GM19239 (cell line): Measurements from ENCODE around the gene FHDC1.
"Not testable (repeated sequence)": the region's sequence is repeated elsewhere in the genome, so short reads cannot be mapped to it uniquely, and the experiment has no call there.

Source experiments
- DNase-seq: peaks from one replicate; pipeline ENCODE4 v3.0.0; 2011; ENCODE audit warnings: low spot score; ENCODE audit not compliant: insufficient read length
- FAIRE-seq: peaks from 2 replicates; lab custom pipeline; 2011; peaks lifted over from hg19 to GRCh38; lab: Jason Lieb, UNC

The FHDC1 gene, protein sequence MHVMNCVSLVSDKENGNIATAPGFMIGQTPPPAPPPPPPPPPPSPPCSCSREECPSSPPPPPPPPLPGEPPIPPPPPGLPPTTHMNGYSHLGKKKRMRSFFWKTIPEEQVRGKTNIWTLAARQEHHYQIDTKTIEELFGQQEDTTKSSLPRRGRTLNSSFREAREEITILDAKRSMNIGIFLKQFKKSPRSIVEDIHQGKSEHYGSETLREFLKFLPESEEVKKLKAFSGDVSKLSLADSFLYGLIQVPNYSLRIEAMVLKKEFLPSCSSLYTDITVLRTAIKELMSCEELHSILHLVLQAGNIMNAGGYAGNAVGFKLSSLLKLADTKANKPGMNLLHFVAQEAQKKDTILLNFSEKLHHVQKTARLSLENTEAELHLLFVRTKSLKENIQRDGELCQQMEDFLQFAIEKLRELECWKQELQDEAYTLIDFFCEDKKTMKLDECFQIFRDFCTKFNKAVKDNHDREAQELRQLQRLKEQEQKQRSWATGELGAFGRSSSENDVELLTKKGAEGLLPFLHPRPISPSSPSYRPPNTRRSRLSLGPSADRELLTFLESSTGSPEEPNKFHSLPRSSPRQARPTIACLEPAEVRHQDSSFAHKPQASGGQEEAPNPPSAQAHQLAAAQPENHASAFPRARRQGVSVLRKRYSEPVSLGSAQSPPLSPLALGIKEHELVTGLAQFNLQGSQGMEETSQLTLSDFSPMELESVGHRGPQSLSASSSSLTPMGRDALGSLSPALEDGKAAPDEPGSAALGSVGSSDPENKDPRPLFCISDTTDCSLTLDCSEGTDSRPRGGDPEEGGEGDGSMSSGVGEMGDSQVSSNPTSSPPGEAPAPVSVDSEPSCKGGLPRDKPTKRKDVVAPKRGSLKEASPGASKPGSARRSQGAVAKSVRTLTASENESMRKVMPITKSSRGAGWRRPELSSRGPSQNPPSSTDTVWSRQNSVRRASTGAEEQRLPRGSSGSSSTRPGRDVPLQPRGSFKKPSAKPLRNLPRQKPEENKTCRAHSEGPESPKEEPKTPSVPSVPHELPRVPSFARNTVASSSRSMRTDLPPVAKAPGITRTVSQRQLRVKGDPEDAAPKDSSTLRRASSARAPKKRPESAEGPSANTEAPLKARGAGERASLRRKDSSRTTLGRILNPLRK

DNA sequence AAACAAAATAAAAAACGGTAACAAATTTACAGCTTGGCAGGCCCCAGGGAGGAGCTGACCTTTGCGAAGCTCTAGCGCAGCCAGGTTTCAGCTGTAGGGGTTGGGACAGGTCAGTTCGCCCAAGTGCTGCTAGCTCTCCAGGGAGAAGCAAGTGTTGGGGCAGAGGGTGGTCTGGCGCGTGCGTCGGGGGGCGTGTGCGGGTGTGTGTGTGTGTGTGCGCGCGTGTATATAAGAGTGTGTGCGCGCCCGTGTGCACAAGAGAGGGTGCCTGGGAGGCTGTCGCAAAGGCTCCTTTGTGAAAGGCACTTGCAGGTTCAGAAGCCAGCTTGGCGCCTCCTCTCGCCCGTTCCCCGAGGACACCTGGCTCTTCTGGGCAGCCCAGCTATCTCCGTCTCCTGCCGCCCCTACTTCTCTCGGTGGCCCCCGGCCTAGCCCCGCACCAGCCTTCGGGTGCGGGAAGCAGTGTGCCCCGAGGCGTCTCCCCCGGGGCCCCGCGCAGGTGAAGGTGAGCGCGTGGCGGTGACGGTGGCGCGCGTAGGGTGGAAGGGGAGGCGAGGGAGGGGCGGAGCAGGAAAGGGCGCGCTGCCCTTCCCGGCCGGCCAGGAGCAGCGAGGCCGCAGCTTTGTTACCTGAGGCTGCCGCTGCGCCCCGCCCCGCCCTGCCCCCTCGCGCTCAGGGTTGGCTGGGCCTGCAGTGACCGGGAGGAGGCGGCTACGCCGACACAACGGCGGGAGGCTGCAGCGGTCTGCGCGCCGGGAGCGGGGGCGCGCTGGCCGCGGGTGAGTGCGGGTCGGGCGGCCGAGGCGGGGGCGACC lies at the start of gene FHDC1:
Gene FHDC1 (plus strand): TSS at position 693 of the 815 bp plus-strand sequence. CDS start 6,735 bp downstream, outside the sequence.
- FAIRE-seq (peak; percentile 21), DNase-seq (no peak)

DNA sequence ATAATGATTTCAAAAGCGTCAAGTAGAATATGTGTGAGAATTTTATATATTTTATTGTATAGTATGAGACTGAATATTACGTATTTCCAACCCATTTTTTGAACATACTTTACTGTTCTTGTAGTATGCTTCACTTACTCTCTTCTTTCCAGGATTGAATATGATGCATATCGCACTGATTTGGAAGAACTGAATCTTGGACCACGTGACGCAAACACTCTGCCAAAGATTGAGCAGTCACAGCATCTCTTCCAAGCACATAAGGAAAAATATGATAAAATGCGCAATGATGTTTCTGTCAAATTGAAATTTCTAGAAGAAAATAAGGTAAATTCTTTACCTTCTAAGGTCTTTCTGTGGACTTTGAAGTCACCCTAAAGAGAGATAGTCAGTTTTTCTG lies 48.1 kb upstream of the FHDC1 start:
- DNase-seq (no peak), FAIRE-seq (no peak)

DNA sequence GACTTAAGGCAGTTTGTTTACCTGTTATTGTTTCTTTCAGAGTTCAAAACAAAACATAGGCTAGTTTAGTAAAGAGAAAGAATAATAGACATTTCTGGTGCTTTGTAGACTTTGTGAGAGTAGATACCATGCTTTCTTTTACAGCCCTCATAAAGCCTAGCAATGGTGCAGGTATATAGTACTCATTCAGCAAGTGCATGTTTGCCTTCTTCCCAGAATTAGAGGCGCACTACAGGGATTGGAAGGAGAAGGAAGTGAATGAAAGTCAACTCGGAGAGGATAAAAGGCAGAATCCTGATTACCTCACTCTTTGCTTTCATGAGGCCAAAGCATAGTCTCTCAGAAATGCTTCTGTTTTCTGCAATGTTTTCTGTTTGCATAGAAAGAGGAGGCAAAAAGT lies 43.1 kb upstream of the FHDC1 start:
- DNase-seq: no peak
- no peak for FAIRE-seq

DNA sequence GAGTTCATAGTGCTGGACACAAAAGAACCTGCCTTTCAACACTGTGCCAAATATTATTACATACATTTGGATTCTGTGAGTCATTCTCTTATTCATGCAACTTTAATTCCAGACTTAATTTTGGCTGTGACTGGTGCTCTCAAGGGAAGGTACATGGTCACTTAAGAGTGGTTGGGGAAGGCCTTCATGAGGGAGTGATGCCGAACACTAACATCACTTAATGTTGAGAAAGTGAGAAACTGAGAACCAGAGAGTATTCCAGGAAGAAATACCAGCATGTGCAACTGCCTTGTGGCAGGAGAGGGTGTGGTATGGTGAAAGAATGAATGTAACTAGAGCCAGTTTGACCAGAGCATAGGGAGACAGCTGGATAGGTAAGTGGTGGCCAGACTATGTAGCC lies 41.5 kb upstream of the FHDC1 start:
- no peak for DNase-seq
- no peak for FAIRE-seq

DNA sequence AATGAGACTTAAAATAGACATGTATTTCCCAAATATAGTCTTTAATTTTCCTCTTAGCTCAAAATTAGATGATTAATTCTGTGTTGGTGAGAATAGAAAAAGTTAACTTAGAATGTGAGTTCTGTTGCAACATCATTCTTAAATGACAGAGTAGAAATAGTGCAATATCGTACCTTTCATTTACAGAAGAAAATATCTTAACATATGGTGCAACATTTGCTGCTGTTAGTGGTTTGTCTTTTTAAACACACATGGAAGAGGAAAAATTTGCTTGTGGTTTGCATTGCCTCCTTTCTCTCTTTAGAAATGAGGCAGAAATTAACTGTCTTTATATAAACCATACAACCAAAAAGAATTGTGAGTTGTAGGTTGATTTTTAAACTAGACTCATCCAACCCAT lies 39.3 kb upstream of the FHDC1 start:
- FAIRE-seq (no peak), DNase-seq (no peak)

DNA sequence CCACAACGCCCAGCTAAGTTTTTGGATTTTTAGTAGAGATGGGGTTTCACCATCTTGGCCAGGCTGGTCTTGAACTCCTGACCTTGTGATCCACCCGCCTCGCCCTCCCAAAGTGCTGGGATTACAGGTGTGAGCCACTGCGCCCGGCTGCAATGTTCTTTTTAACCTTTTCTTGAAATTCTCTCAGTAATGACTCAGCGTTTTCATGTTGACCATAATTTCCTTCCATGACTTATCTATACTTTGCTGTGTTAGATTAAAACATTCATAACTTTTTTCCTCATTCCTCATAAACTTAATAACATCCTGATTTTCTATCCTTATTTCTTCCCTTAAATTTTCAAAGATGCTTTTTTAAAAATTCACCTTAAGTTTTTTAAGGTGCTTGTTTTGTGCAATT lies 38.0 kb upstream of the FHDC1 start:
- FAIRE-seq, DNase-seq: not testable (repeated sequence)

DNA sequence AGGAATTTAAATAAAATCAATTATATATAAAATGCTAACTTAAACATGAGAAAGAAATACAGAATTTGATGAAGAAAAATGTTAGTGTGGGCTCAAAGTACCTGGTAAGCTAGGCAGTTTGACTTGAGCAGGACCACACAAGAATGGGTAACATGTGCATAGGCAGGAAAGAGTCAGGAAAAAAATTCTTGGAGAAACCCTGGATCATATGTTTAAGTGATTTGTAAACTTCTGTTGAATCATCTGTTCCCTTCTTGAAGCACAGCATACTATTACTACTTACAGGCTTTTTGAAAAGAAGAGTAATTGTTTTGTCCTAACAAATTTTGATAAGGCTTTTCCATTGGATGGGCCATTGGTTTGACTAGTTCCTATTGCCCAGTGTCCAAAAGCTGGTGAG lies 37.5 kb upstream of the FHDC1 start:
- FAIRE-seq (no peak), DNase-seq (no peak)

DNA sequence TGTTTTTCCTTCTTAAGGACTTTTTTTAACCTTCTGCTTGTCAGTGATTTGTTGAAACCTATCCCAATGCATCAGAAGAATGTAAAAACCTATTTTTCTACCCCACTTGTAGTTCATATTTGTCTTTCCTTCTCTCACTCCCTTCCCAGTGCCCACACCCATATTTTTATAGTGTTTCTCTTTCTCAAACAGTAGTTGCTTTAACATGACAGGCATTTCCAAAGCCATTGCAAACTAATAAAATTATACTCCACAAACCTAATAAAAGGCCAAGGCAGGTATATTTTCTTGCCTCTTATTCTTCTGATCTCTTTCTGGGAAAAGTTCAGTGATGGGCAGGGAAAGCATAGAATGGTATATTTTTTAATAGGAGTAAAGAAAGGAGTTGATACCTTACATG lies 35.7 kb upstream of the FHDC1 start:
- DNase-seq (no peak), FAIRE-seq (no peak)

DNA sequence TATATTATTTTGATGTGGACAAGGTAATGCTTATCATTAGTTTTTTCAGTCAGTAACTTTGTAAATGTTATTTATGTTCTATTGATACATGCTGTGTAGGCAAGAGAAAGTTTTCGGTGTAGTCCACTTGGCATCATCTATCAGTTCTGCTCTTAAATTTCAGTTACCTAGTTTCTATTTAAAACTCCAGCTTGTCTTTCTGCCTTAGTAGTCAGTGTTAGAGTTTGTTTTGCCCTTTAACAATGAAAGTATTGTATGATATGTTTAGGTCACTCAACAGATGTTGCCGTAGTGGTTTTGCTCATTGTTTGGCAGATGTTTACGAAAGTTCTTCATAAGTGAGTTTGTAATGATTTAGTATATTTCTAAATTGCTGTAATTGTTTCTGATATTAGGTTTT lies 34.9 kb upstream of the FHDC1 start:
- DNase-seq: no peak
- no peak for FAIRE-seq

DNA sequence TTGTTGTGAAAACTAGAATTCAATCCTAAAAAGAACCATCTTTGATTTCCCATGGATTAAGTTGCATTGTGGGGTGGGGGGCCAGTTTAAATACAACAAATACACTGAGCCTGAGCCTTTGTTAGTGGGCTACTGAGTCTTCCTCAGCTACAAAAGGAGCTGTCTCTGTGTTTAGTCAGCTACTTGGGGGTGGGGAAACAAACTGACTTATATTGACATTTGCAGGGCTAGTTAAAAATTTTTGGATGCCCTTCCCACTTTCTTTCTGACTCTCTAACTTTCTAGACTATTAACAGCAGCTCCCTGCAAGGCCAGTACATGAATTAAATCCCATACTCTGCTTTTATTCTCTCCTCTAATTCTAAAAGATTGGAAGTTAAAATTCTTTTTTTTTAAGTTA lies 32.5 kb upstream of the FHDC1 start:
- FAIRE-seq: no peak
- no peak for DNase-seq

DNA sequence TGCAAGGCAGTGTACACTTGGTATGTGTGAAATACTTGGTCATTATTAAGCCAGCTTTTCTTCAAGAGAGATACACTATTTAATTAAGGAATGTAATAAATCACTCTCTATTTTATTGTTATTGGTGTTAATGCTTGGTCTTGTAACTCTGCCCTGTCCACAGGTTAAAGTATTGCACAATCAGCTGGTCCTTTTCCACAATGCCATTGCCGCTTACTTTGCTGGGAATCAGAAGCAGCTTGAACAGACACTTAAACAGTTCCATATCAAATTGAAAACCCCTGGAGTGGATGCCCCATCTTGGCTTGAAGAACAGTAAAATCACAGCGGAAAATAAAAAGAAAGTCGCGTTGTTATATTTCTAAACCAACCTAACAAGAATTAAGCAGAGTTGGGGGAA lies 26.2 kb upstream of the FHDC1 start:
- DNase-seq: no peak
- FAIRE-seq: no peak

DNA sequence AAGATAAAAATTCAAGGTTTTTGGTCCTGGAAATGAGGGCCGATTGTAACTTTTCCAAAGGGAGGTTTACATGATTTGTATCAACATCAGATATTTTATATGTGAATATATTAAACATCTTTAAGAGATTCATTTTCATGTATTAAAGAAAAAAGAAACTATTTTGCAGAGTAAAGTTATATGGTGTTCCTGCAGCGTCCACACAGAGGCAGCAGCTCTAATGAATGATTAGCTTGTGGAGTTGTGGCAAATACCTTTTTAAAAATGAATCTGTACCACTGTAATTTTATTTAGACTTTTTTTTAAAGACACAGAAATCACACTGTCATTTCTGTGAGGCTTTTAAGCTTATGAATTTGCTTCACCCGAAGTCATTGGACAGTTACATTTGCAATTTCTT lies 25.6 kb upstream of the FHDC1 start:
- DNase-seq (no peak), FAIRE-seq (no peak)

DNA sequence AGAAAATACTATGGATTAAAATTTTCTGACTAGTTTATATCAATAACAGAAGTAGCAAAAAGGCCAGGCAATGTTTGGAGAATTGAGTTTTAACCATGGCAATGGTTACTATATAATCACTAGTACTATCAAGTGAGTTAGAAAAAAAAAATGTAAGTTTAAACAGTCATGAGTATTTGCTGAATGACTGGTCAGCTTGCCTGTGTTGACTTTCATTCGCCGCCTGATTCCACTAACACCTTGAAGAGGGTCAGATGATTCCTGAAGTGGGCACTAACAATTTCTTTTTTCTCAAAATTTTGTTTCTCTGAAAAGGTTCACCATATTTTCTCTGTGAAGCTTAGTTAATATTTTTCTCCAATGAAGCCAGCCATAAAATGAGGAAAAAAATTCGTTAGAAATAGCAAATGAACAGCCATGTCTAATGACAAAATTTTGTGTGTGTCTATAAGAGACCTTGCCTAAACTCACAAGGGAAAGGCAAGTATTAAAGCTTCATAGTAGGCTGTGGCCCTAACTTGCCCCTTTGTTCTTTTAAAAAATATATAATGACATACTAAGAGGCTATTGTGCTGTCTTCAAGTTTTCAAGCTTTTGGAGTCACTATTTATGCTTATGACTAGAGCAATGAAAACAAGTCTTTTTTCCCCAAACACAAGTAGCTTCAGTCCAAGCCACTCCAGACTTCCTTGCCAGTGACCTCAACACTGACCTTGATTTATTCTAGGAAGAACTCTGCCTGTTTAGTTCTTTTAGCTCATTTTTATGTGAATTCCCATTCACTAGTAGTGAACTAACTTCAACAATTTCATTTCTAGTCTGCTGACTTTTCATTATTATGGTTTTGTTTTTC lies 18.4 kb upstream of the FHDC1 start:
- FAIRE-seq: no peak
- no peak for DNase-seq

DNA sequence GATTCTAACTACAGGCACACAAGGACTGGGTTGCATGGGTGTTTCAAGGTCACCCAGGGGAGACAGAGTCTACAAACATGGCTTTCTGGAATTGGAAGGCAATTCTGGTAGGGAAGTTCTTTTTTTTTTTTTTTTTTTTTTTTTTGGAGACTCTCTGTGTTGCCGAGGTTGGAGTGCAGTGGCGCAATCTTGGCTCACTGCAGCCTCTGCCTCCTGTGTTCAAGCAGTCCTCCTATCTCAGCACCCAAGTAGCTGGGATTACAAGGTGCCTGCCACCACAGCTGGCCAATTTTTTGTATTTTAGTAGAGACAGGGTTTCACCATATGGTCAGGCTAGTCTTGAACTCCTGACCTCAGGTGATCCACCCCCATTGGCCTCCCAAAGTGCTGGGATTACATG lies 16.3 kb upstream of the FHDC1 start:
- DNase-seq (no peak), FAIRE-seq (no peak)

DNA sequence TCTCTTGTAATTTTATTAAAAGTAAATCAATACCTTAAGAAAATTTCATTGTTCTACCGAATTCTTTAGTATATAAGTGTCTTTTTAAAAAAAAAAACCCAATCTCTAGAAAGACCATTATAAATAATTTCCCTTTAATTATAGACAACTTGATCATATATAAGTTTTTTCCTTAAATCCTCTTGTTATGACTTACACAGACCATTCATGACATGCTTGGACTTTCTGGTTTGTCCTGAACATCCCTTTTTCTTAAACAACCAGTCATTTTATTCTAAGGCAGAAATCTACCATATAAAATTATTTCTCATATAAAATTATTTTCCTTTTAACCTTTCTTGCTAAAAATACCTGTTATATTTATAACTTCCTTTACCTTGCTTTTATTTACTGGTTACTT lies 15.4 kb upstream of the FHDC1 start:
- FAIRE-seq (no peak), DNase-seq (no peak)

DNA sequence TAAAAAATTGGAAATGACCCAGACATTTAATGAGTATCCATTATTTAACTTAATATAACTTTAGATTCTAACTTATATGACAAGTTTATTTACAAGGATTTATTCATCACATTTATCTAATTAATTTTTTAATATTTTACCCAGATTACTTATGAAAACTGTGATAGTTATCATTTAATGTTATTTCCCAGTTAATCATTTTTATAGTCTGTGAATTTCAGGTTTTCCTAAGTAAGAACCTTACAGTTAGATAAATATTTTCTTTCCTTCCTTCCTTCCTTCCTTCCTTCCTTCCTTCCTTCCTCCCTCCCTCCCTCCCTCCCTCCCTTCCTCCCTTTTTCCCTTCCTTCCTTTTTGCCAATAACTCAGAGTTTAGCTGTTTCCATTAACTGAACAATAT lies 14.8 kb upstream of the FHDC1 start:
- no peak for FAIRE-seq
- no peak for DNase-seq

DNA sequence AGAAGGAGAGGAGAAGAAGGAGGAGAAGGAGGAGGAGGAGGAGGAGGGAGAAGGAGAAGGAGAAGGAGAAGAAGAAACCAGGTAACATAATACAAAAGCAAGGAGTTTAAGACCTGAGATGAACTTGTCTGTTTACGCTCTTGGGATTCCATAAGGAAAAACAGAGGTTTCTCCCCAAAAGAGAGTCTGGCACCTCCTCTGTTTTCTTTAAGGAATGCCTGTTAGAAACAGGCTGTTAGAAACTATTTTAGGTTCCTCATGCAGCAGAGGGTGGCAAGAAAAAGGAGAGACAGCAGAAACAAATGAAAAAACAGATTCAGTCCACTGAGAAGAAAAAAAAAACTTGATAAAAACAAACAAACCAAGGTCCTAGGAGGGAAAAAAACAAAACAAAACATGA lies 10.3 kb upstream of the FHDC1 start:
- no peak for FAIRE-seq

DNA sequence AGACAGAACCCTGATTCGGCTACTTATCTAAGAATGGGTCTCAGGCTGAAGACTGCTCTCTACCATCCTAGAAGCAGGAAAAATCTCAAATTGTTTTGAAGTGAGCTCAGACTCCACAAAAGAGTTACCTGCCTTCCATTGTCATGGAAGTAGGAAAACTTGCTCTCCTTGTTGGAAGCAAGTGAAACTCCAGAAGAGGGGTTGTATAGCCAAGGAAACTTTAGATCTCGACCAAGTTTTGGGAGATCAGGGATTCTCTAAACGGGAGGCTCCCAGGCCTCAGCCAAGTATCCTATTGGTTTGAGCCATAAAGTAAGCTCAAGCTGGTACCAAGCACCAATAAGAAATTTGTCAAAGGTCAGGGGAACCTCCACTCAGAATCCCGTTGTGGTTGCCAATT lies 9.2 kb upstream of the FHDC1 start:
- FAIRE-seq: no peak

More for the DNA sequence above, 10.3 kb upstream of the FHDC1 start:
- no peak for DNase-seq

DNA sequence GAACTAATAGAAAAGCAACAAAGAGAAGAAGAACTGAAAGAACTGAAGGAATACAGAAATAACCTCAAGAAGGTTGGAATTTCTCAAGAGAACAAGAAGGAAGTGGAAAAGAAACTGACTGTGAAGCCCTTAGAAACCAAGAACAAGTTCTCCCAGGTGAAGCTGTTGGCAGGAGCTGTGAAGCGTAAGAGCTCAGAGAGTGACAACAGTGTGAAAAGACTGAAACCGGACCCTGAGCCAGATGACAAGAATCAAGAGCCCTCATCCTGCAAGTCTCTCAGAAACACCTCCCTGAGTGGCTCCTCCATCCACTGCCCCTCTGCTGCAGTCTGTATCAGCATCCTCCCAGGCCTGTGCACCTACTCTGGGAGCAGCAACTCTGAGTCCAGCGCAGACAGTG lies 8.4 kb upstream of the FHDC1 start:
- FAIRE-seq (peak; percentile 64), DNase-seq (no peak)

More for the DNA sequence above, 9.2 kb upstream of the FHDC1 start:
- no peak for DNase-seq
